CD14-positive monocyte (primary cell): ENCODE results near the gene GPER1. TPM values are rescaled to one million over a fixed set of nuclear protein-coding genes. Genes with fewer than 3 reads are reported as not detected.

ENCODE experiments used
- DNase-seq, 3 donors: peaks; one replicate each; pipeline ENCODE4 v3.0.0-alpha.2; 2011 to 2022
- H2AFZ ChIP-seq: 2 replicates; pipeline ENCODE4 v1.6.0; 2012; ENCODE audit warnings: mild to moderate bottlenecking, low read depth, low read length, inconsistent platforms; ENCODE audit not compliant: insufficient read depth, poor library complexity, severe bottlenecking
- H3K27ac ChIP-seq, 2 donors: 1 replicate in 1 of 2; 2 replicates in 1 of 2; pipeline ENCODE4 v1.5.1; 2012 to 2013; ENCODE audit warnings: low read length in 2 of 2, control low read depth in 1 of 2, inconsistent platforms in 1 of 2, low read depth in 1 of 2, mild to moderate bottlenecking in 1 of 2
- H3K27me3 ChIP-seq, 2 donors: one replicate each; pipeline versions ENCODE4 v1.6.0 to v1.6.1; 2011 to 2013; ENCODE audit warnings: low read length in 2 of 2; ENCODE audit not compliant: control insufficient read depth in 2 of 2, insufficient read depth in 2 of 2
- H3K36me3 ChIP-seq, 2 donors: replicated peaks in 1 of 2; 1 replicate in 1 of 2; 2 replicates in 1 of 2; pipeline versions ENCODE4 v1.5.1 to v1.6.1; 2012 to 2013; ENCODE audit warnings: low read length in 2 of 2, control low read depth in 1 of 2, inconsistent platforms in 1 of 2, mild to moderate bottlenecking in 1 of 2; ENCODE audit not compliant: insufficient read depth in 2 of 2, control insufficient read depth in 1 of 2
- H3K4me1 ChIP-seq, 2 donors: 1 replicate in 1 of 2; 2 replicates in 1 of 2; pipeline versions ENCODE4 v1.5.1 to v1.6.1; 2012 to 2013; ENCODE audit warnings: low read length in 2 of 2, control low read depth in 1 of 2, inconsistent platforms in 1 of 2, mild to moderate bottlenecking in 1 of 2, moderate library complexity in 1 of 2; ENCODE audit not compliant: insufficient read depth in 2 of 2, control insufficient read depth in 1 of 2
- H3K4me2 ChIP-seq: replicated peaks from 2 replicates; pipeline ENCODE3; 2012; ENCODE audit warnings: low read length, moderate library complexity, mild to moderate bottlenecking; ENCODE audit not compliant: poor library complexity, severe bottlenecking; ENCODE audit errors: extremely low read depth
- H3K4me3 ChIP-seq, 3 experiments: fragments of 200-600 bp in 1 of 3; sonication (generic) in 1 of 3; replicated peaks in 1 of 3; 1 replicate in 2 of 3; 2 replicates in 1 of 3; pipeline ENCODE4 v1.5.1; 2011 to 2013; ENCODE audit warnings: low read length in 3 of 3, mild to moderate bottlenecking in 3 of 3, control low read depth in 2 of 3, low read depth in 2 of 3, inconsistent platforms in 1 of 3, moderate library complexity in 1 of 3
- H3K79me2 ChIP-seq: 2 replicates; pipeline ENCODE4 v1.6.0; 2012; ENCODE audit warnings: mild to moderate bottlenecking, control low read depth, inconsistent platforms, low read length, moderate library complexity; ENCODE audit not compliant: insufficient read depth
- H3K9ac ChIP-seq: 2 replicates; pipeline ENCODE4 v1.6.0; 2017; ENCODE audit warnings: low read length, mild to moderate bottlenecking; ENCODE audit not compliant: insufficient read depth, poor library complexity, severe bottlenecking
- H3K9me3 ChIP-seq, 2 donors: replicated peaks in 1 of 2; 1 replicate in 1 of 2; 2 replicates in 1 of 2; pipeline versions ENCODE4 v1.5.1 to v1.6.1; 2012 to 2013; ENCODE audit warnings: low read length in 2 of 2, control low read depth in 1 of 2; ENCODE audit not compliant: control insufficient read depth in 1 of 2, insufficient read depth in 1 of 2
- H4K20me1 ChIP-seq: 2 replicates; pipeline ENCODE4 v1.6.0; 2012; ENCODE audit warnings: mild to moderate bottlenecking, low read length, control low read depth, moderate library complexity; ENCODE audit not compliant: insufficient read depth
- H3K27ac Mint-ChIP-seq, 7 donors: one replicate each; pipeline ENCODE4 v1.8.0; 2020; ENCODE audit warnings: mild to moderate bottlenecking in 7 of 7, mixed read lengths in 7 of 7, moderate library complexity in 6 of 7, inconsistent platforms in 2 of 7
- H3K27me3 Mint-ChIP-seq, 3 donors: one replicate each; pipeline ENCODE4 v1.8.0; 2021 to 2022; ENCODE audit warnings: low read depth in 3 of 3, mild to moderate bottlenecking in 3 of 3, mixed read lengths in 3 of 3, moderate library complexity in 3 of 3, inconsistent platforms in 1 of 3
- H3K36me3 Mint-ChIP-seq, 2 donors: one replicate each; pipeline ENCODE4 v1.8.0; 2020; ENCODE audit warnings: mixed read lengths in 2 of 2, inconsistent platforms in 1 of 2, mild to moderate bottlenecking in 1 of 2
- H3K4me1 Mint-ChIP-seq: one replicate; pipeline ENCODE4 v1.8.0; 2020; ENCODE audit warnings: mild to moderate bottlenecking, mixed read lengths
- H3K4me3 Mint-ChIP-seq, 2 donors: one replicate each; pipeline ENCODE4 v1.8.0; 2020; ENCODE audit warnings: mild to moderate bottlenecking in 2 of 2, mixed read lengths in 2 of 2, moderate library complexity in 1 of 2
- H3K9me3 Mint-ChIP-seq, 7 donors: one replicate each; pipeline ENCODE4 v1.8.0; 2020 to 2022; ENCODE audit warnings: mixed read lengths in 7 of 7, mild to moderate bottlenecking in 6 of 7, moderate library complexity in 6 of 7, inconsistent platforms in 2 of 7
- CTCF ChIP-seq: fragments of 200-600 bp; IDR thresholded peaks from one replicate; pipeline ENCODE4 v1.8.0; 2022; ENCODE audit warnings: antibody characterized with exemption, mild to moderate bottlenecking
- WGBS: methylation state at CpG from one replicate; pipeline ENCODE4 v1.1.5; 2013; ENCODE audit warnings: missing lambda C conversion rate; ENCODE audit not compliant: insufficient coverage; 5-methylcytosine and 5-hydroxymethylcytosine counted together
- intact Hi-C, 2 donors: fragments of 100-400 bp; cut with micrococcal nuclease; formaldehyde crosslinking; loops; one replicate each; pipeline versions ENCODE4 v1.15.0 to v1.15.1; 2023
- polyA plus RNA-seq, 3 donors: library from polyadenylated mRNA; depleted of rRNA in 1 of 3; unstranded in 2 of 3; stranded (reverse) in 1 of 3; fragments of 300-500 nt in 2 of 3; fragments of >200 nt in 1 of 3; fragmentation: Illumina TruSeq in 2 of 3; gene quantifications; 1 replicate in 2 of 3; 2 replicates in 1 of 3; pipeline ENCODE4 v1.2.3, GENCODE V29; 2012 to 2021

Gene GPER1
- polyA plus RNA-seq, 3 donors = 0.35 to 10.0 (median 4.1) TPM

DNA sequence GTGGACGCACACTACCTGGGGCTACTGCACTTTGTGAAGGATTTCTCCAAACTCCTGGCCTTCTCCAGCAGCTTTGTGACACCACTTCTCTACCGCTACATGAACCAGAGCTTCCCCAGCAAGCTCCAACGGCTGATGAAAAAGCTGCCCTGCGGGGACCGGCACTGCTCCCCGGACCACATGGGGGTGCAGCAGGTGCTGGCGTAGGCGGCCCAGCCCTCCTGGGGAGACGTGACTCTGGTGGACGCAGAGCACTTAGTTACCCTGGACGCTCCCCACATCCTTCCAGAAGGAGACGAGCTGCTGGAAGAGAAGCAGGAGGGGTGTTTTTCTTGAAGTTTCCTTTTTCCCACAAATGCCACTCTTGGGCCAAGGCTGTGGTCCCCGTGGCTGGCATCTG, 29.6 kb upstream of the GPER1 start:
- peaks cover 0 to 13% of the 10 kb centered on the region in 2 donors for H3K9me3 ChIP-seq
- Mint-ChIP-seq H3K27ac (no peak overlapping the region), H3K27me3 (peaks cover 61 to 71% (median 65%) of the 10 kb centered on the region in 3 donors), H3K36me3 (peaks cover 2 to 4% of the 10 kb centered on the region in 2 donors), H3K9me3 (peaks cover 0 to 11% (median 5%) of the 10 kb centered on the region in 7 donors), H3K4me1 (peaks cover 50% of the 10 kb centered on the region), H3K4me3 (no peak overlapping the region)
- no peak overlapping the region for H3K4me2 ChIP-seq
- TF ChIP-seq CTCF = no peak
- H3K4me1 ChIP-seq = peaks cover 41 to 48% of the 10 kb centered on the region in 2 donors
- intact Hi-C loops = no loop called here
- H3K27ac ChIP-seq = no peak overlapping the region
- H3K9ac ChIP-seq = no peak overlapping the region
- no peaks in the 10 kb centered on the region for H3K79me2 ChIP-seq
- WGBS = 97% methylated on average over 9 of the region's 13 CpGs
- H2AFZ ChIP-seq = no peak overlapping the region
- H4K20me1 ChIP-seq = no peaks in the 10 kb centered on the region
- no peak overlapping the region for H3K4me3 ChIP-seq
- H3K27me3 ChIP-seq = peaks cover 11 to 48% of the 10 kb centered on the region in 2 donors
- no peak for DNase-seq
- no peaks in the 10 kb centered on the region for H3K36me3 ChIP-seq

DNA sequence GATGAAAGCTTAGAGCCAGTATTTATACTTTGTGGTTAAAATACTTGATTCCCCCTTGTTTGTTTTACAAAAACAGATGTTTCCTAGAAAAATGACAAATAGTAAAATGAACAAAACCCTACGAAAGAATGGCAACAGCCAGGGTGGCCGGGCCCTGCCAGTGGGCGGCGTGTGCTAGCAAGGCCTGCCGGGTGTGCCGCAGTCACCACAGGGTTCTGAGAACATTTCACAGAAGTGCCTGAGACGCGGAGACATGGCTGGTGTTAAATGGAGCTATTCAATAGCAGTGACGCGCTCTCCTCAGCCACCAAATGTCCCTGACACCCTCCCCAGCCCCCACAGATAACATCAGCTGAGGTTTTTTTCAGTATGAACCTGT, 29.1 kb upstream of the GPER1 start:
- Histone ChIP-seq H3K36me3 (no peaks in the 10 kb centered on the region), H3K9me3 (peaks cover 0 to 13% of the 10 kb centered on the region in 2 donors), H3K4me2 (no peak overlapping the region), H3K4me1 (peaks cover 41 to 48% of the 10 kb centered on the region in 2 donors), H2AFZ (no peak overlapping the region), H3K27me3 (peaks cover 11 to 47% of the 10 kb centered on the region in 2 donors), H3K27ac (no peak overlapping the region), H3K79me2 (no peaks in the 10 kb centered on the region), H4K20me1 (no peaks in the 10 kb centered on the region), H3K4me3 (no peak overlapping the region), H3K9ac (no peak overlapping the region)
- WGBS = 75% methylated on average over 6 of the region's 10 CpGs
- no peak overlapping the region for H3K27ac Mint-ChIP-seq
- no peak for TF ChIP-seq CTCF
- intact Hi-C loops = no loop called here
- H3K36me3 Mint-ChIP-seq = peaks cover 2 to 4% of the 10 kb centered on the region in 2 donors
- no peak overlapping the region for H3K4me3 Mint-ChIP-seq
- H3K9me3 Mint-ChIP-seq = peaks cover 0 to 15% (median 5%) of the 10 kb centered on the region in 7 donors
- peaks cover 50% of the 10 kb centered on the region for H3K4me1 Mint-ChIP-seq
- peaks cover 61 to 71% (median 66%) of the 10 kb centered on the region in 3 donors for H3K27me3 Mint-ChIP-seq
- DNase-seq = no peak
